NCI-H2081 treated with DMSO at 0.1 percent for 48 hours (cell line): ENCODE measurements around the gene RCN1.

Source experiments
- DNase-seq: peaks from one replicate; lab custom pipeline; 2025; lab: John Stamatoyannopoulos, UW

Gene RCN1

DNA sequence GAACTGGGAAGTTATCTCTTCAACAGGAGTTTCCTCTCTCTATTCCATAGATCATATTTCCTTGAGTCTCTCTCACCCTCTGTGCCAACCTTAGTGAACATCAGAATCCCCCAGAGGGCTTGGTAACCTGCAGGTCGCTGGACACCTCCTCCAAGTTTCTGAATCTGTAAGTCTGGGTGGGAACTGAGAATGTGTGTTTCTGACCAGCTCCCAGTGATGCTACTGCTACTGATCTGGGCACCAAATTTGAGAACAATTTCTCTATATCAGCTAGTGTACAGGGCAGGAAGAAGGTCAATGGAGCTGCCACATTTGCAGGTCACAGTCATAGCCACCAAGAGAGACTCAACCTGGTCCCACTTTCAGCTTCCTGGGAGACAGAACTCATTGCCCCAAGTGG lies 62.9 kb downstream of the RCN1 start:
- DNase-seq, result no peak

GRCh38 chr11:32154275-32154674 lies 63.4 kb downstream of the RCN1 start:
- DNase-seq, result no peak
